SKM-1 treated with dmso at 0.1 percent for 144 hours (cell line): ENCODE data around the gene NUDT17.
"Not testable (repeated sequence)": the region's sequence is repeated elsewhere in the genome, so short reads cannot be mapped to it uniquely, and the experiment has no call there.

ENCODE experiments used
- DNase-seq: peaks from one replicate; lab custom pipeline; 2025; ENCODE audit not compliant: unreplicated experiment; lab: John Stamatoyannopoulos, UW

Gene NUDT17, protein sequence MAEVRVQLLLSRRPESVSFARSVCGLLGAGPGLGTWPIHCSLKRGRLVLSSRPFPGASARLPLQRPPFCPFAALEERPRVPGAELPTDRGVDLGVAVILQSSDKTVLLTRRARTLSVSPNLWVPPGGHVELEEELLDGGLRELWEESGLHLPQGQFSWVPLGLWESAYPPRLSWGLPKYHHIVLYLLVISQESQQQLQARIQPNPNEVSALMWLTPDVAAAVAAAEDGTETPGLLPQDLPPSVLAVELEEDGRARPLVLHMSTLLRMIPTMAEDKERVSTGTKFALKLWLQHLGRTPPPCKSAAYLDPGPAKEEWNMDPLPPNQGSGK

GRCh38 chr1:145845514-145846161, at the start of gene NUDT17:
Gene NUDT17, plus strand, starts transcription at chr1:145845630. Its CDS starts 11 bp downstream, at chr1:145845641.
- DNase-seq, result peak; percentile 84

DNA sequence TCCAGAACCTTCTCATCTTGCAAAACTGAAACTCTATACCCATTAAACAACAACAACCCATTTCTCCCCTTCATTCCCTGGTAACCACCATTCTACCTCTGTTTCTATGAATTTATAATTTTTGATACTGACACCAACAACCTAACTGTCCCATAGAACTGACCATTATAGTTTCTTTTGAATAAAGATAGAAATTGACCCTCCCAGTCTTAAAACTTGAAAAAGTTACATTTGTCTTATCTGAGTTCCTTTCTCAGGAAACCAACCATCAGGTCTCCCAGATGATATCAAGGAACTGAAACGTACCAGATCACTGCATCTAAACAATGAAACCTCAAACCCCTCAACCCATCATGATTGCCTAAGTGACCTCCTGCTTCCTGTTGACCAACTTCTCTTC, 48.7 kb upstream of the NUDT17 start:
- no peak for DNase-seq

- DNase-seq, result no peak
Measured at GRCh38 chr1:145799806-145800205, 45.6 kb upstream of the NUDT17 start.

DNA sequence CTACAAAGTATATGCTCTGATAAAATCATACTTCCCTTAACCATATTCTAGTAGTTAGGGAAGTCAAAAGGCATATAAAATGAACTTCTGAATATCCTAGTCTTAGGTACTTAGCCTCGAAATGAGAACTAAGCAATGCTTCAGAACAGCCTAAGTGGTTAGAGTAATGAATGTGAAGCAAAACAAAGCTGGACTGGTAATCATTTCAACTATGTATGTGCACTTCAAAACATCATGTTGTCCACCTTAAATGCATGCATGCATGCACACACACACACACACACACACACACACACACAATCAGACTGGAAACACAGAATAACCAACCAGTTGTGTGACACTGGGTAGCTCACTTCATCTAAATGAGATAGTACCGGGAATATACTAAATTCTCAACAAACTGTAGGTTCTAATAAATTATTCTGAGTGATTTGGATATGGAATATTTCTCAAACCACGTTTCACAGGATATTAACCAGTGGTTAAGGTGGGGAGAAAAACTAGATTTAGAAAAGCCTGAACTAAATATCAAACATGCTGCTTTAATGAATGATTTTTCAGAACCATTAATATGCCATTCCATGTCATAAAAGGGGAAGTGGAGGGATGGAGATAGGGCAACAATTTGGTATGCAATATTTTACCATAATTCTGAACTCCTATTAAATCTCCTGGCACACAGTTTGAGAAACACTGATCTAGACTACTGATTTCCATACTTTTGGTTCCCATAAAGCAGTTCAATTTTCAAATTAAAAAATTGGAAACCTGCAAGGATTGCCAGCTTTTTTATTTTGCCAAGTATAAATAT, 41.0 kb upstream of the NUDT17 start:
- no peak for DNase-seq

GRCh38 chr1:145805057-145805456, 40.4 kb upstream of the NUDT17 start:
- DNase-seq, result no peak

GRCh38 chr1:145806408-145806807, 39.0 kb upstream of the NUDT17 start:
- DNase-seq, result no peak

- DNase-seq, result no peak
Measured at GRCh38 chr1:145806844-145807243, 38.6 kb upstream of the NUDT17 start.

DNA sequence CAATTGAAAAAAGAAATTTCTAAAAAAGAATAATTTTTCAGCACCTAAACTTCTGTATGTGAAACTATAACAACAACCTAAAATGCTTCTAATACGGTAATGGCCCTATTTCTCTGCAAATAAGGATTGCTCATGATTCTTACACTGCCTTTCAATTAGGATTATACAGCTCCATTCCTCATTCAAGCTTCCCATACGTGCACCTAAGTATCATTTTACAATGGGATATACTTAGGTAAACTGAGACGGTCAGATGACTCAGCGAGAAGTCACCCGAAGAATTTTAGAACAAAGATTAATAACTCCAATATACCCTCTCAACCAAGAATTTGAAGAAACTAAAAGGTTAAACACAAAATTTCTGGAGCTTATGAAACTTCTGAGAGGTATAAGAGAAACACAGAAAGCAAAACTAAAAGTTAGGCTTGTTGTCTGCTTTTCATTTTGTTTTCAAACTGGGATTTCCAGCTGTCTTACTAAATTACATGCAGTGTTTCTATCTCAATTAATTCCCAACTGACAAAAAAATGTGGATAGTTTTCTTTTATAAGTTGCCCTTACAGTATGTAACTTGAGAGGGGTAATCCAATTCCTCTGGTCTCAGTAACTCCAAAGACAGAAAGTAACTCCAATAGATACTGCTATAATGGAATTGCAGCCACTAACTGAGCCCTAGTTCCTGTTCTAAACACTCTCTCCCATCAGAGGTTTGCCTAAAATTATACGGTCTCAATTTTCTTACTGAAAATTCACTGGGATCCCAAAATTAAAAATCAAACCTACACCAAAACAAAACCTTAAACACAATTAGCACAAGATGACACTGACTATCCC, 32.2 kb upstream of the NUDT17 start:
- DNase-seq, result not testable (repeated sequence)

GRCh38 chr1:145818095-145818494, 27.3 kb upstream of the NUDT17 start:
- DNase-seq, result not testable (repeated sequence)

DNA sequence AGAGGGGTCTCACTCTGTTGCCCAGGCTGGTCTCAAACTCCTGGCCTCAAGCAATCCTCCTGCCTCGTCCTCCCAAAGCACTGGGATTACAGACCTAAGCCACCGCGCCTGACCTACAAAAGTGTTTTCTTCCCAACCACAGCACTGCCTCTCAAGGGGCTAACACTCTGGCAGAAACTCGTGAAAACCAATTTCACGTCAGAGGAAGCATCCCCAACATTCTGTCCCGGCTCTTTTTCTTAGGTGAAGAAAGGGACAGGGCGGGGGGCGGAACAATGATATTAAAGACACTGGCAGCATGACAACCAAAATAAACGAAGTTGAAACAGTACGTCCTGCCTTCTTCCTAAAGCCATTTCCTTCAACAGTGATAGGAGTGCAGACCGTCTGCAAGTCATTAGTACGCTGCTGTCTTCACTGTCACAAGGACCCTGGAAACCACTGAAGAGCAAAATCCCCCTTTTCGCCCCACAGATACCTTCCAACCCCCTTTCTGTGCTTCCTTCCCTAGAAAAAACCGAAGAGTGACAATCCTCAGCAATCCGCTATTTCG, 22.6 kb upstream of the NUDT17 start:
- DNase-seq, result not testable (repeated sequence)

DNA sequence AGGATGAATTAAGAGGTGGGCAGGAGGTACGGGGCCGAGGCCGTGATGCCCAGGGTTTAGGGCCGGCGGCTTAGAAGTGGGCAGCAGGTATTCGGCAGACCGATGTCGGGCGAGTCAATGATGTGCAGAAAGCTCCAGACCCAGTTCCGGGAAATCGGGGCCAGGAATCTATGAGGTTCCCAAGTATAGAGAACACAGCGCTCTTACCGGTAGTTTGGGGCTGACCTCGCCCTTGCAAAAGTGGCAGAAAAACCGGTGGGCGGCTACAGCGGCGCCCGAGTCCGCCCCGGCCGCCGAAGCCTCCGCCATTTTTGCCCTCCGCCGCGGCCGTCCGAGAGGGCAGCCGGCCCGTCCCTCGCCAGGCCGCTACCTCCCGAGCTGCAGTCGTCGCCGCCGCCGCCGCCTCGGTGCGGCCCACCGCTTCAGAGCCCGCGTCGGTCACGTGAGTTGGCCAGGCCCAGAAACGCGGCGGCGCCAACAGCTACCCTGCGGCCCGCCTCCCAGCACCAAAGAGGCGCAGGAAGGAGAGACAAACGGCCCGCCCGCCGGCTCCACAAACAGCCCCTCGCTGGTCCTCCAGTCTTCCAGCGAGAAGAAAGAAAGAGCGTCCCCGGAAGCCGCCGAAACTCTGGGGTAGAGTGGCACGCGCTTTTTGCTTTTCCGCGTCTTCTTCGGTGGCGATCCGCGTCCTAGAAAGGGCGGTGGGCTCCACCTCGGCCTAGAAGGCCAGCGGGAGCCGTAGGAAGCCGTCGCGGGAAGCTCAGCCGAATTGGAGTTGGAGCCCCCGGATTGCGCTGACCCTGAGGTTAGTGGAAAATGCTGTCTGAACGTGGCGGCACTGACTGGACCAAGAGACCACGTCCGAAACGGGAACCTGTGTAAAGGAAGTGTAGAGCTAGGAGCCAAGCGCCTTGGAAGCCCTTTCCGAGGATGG, 21.6 kb upstream of the NUDT17 start, which contains the start of the genes POLR3C and RNF115:
POLR3C (plus strand) TSS at position 636 of the 934 bp plus-strand sequence. CDS start 1,577 bp downstream, outside the sequence.
RNF115 (minus strand) TSS at position 531 of the 934 bp plus-strand sequence; CDS start at position 309, 222 bp downstream.
- DNase-seq, result peak; percentile 97

- DNase-seq, result no peak
Measured at GRCh38 chr1:145824499-145824842, 21.0 kb upstream of the NUDT17 start.

DNA sequence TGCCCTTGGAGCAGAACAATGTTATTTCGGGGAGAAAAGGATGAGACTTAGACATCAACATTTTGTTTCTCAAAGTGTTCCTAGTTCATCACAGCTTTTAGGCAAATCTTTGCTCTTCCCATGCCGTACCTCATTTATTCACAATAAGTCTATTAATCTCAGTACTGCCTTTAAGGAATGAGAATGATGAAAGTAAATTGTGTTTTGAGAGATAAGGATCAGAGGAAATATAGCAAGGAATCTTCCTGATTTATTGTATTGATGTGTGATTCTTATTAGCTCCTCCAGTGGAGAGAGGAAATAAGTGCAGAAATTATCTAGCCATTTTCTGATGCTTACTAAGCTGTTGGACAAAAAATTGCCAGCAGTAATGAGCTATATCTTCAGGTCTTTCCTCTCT, 19.4 kb upstream of the NUDT17 start:
- DNase-seq, result no peak

DNA sequence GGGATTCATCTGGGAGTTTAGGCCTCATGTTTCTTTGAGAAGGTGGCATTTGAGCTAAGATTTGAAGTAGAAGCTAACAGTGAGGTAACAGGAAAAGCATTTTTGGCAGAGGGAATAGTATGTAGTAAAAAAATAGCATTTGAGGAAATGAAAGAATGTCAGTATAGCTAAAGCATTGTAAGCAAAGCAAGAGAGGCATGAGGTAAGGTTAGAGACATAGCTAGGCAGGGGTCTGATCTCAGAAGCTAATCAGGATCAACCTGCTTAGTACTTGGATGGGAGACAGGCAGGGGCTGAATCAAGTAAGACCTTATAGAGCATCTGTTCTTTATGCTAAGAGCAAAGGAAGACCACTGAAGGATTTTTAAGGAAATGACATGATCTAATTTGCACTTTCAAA, 17.5 kb upstream of the NUDT17 start:
- no peak for DNase-seq

GRCh38 chr1:145828367-145829026, 16.9 kb upstream of the NUDT17 start:
- DNase-seq, result no peak

GRCh38 chr1:145830810-145831209, 14.6 kb upstream of the NUDT17 start:
- not testable (repeated sequence) for DNase-seq

GRCh38 chr1:145837656-145838055, 7.8 kb upstream of the NUDT17 start:
- DNase-seq, result no peak

- DNase-seq, result no peak
Measured at GRCh38 chr1:145843031-145843430, 2.4 kb upstream of the NUDT17 start.

- DNase-seq, result peak; percentile 84
Measured at GRCh38 chr1:145845144-145845513, 301 bp upstream of the NUDT17 start.
